ENCODE results near the gene MPPED1.

MPPED1 gene

GRCh38 chr22:43411869-43412807, at the start of gene MPPED1:
Gene MPPED1 (plus strand): TSS chr22:43412014. CDS start chr22:43424986, 12,972 bp downstream.
- no peak for DNase-seq

- no peak for DNase-seq
Measured at GRCh38 chr22:43363315-43364168, 48.3 kb upstream of the MPPED1 start.

- no peak for DNase-seq
Measured at GRCh38 chr22:43364169-43364435, 47.7 kb upstream of the MPPED1 start.

GRCh38 chr22:43365715-43366440, 45.9 kb upstream of the MPPED1 start:
- no peak for DNase-seq

GRCh38 chr22:43370036-43370435, 41.8 kb upstream of the MPPED1 start:
- no peak for DNase-seq

- no peak for DNase-seq
Measured at GRCh38 chr22:43375951-43376455, 35.8 kb upstream of the MPPED1 start.

GRCh38 chr22:43376765-43377547, 34.9 kb upstream of the MPPED1 start:
- DNase-seq: no peak

GRCh38 chr22:43377548-43377895, 34.3 kb upstream of the MPPED1 start:
- DNase-seq: no peak

- DNase-seq: no peak
Measured at GRCh38 chr22:43377896-43378704, 33.7 kb upstream of the MPPED1 start.

GRCh38 chr22:43381693-43382092, 30.1 kb upstream of the MPPED1 start:
- no peak for DNase-seq

- DNase-seq: no peak
Measured at GRCh38 chr22:43384863-43385262, 27.0 kb upstream of the MPPED1 start.

- DNase-seq: peak; percentile 18
Measured at GRCh38 chr22:43385770-43386641, 25.8 kb upstream of the MPPED1 start.

GRCh38 chr22:43387815-43388214, 24.0 kb upstream of the MPPED1 start:
- DNase-seq: no peak

- DNase-seq: peak; percentile 26
Measured at GRCh38 chr22:43388420-43388851, 23.4 kb upstream of the MPPED1 start.

- DNase-seq: no peak
Measured at GRCh38 chr22:43389227-43389836, 22.5 kb upstream of the MPPED1 start.

GRCh38 chr22:43390166-43390565, 21.6 kb upstream of the MPPED1 start:
- no peak for DNase-seq

GRCh38 chr22:43390872-43391271, 20.9 kb upstream of the MPPED1 start:
- DNase-seq: no peak

GRCh38 chr22:43391306-43391705, 20.5 kb upstream of the MPPED1 start:
- no peak for DNase-seq

GRCh38 chr22:43392385-43392989, 19.3 kb upstream of the MPPED1 start:
- DNase-seq: no peak

All from NCI-H510A (cell line).